HuH-7 (cell line): ENCODE results near the gene PNPLA4.

Experiments used
- DNase-seq: peaks from one replicate; pipeline ENCODE4 v3.0.0; 2011; ENCODE audit warnings: low spot score

PNPLA4 gene

GRCh38 chrX:7852166-7852565 lies 75.0 kb downstream of the PNPLA4 start:
- no peak for DNase-seq
